Skeletal muscle satellite cell (primary cell): ENCODE data around the gene PLA2G2A.
"Not testable (repeated sequence)": the region's sequence is repeated elsewhere in the genome, so short reads cannot be mapped to it uniquely, and the experiment has no call there.

Source experiments
- H3K27me3 ChIP-seq: 2 replicates; pipeline ENCODE4 v1.7.0; 2013; ENCODE audit warnings: low read length; ENCODE audit not compliant: control insufficient read depth, insufficient read depth
- H3K36me3 ChIP-seq: 2 replicates; pipeline ENCODE4 v1.7.0; 2013; ENCODE audit warnings: mild to moderate bottlenecking, control low read depth, low read length; ENCODE audit not compliant: insufficient read depth
- H3K4me1 ChIP-seq: 2 replicates; pipeline ENCODE4 v1.7.0; 2013; ENCODE audit warnings: low read length; ENCODE audit not compliant: control insufficient read depth, insufficient read depth
- H3K4me2 ChIP-seq: 2 replicates; pipeline ENCODE4 v1.7.0; 2013; ENCODE audit warnings: mild to moderate bottlenecking, low read length
- H3K4me3 ChIP-seq: 2 replicates; pipeline ENCODE4 v1.7.0; 2013; ENCODE audit warnings: low read length
- H3K9ac ChIP-seq: 2 replicates; pipeline ENCODE4 v1.7.0; 2013; ENCODE audit warnings: mild to moderate bottlenecking, low read depth, low read length, moderate library complexity
- H3K9me3 ChIP-seq: replicated peaks from 2 replicates; pipeline ENCODE4 v1.7.0; 2013; ENCODE audit warnings: mild to moderate bottlenecking, control low read depth, low read length

Gene PLA2G2A

DNA sequence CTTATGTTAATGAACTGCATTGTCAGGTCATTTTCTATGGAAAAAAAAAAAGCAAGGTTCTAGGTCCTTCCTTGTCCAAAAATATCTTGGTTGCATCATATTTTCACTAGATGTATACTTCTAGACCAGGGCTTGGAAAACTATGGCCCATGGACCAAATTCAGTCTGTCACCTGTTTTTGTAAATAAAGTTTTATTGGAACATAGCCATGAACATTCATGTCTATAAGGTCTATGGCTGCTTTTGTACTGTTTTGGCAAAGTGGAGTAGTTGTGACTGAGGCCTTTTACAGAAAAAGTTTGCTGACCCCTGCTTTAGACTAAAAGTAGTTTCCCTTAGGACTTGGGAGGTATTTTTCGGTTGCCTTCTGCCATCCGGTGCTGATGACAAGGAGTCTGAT, 36.8 kb downstream of the PLA2G2A start:
- peaks cover 14% of the 10 kb centered on the region for H3K27me3 ChIP-seq
- H3K36me3 ChIP-seq = no peaks in the 10 kb centered on the region
- H3K4me1 ChIP-seq = no peaks in the 10 kb centered on the region
- H3K9me3 ChIP-seq = no peaks in the 10 kb centered on the region
- no peak overlapping the region for H3K9ac ChIP-seq
- no peak overlapping the region for H3K4me3 ChIP-seq
- H3K4me2 ChIP-seq = no peak overlapping the region

DNA sequence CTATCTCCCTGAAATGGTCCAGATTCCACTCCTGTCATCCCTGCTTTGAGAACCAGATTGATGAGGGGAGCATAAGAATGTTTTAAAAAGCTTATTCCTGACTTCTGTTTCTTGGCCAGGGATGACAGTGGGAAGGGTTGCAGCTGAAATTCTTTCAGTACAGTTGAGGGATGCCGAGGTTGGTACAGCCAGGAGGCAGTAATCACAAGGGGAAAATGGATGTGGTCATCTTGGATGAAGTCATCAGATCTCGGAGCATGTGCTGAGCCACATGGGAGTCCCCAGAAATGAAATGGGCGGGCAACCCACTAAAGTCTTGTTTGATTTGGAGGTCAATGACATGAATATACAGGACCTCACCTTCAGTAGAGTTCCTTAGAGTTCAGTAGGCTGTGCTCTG, 37.3 kb downstream of the PLA2G2A start:
- H3K27me3 ChIP-seq = peaks cover 14% of the 10 kb centered on the region
- no peak overlapping the region for H3K4me2 ChIP-seq
- H3K9me3 ChIP-seq = no peaks in the 10 kb centered on the region

DNA sequence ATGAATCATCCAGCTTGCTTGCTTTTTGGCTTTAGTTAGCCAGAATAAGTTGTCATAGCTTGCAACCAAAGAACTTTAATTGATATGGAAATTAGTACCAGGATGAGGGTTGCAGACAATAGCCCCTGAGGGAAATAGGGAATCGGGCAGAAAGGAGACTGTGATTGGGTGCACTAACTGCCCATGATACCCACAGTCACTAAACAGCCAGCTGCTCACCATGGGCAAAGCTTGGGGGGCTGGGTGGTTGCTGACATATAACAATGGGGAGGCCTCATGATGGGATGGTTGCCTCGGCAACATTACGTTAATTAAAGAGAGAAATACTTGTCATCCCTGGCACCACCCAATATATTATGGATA, 38.2 kb downstream of the PLA2G2A start:
- peaks cover 10% of the 10 kb centered on the region for H3K27me3 ChIP-seq
- no peak overlapping the region for H3K4me2 ChIP-seq
- no peak overlapping the region for H3K4me3 ChIP-seq
- no peaks in the 10 kb centered on the region for H3K4me1 ChIP-seq
- no peaks in the 10 kb centered on the region for H3K9me3 ChIP-seq
- H3K9ac ChIP-seq = no peak overlapping the region
- H3K36me3 ChIP-seq = no peaks in the 10 kb centered on the region

More for the DNA sequence above, 37.3 kb downstream of the PLA2G2A start:
- H3K4me3 ChIP-seq = no peak overlapping the region
- H3K9ac ChIP-seq = no peak overlapping the region
- no peaks in the 10 kb centered on the region for H3K36me3 ChIP-seq
- no peaks in the 10 kb centered on the region for H3K4me1 ChIP-seq

DNA sequence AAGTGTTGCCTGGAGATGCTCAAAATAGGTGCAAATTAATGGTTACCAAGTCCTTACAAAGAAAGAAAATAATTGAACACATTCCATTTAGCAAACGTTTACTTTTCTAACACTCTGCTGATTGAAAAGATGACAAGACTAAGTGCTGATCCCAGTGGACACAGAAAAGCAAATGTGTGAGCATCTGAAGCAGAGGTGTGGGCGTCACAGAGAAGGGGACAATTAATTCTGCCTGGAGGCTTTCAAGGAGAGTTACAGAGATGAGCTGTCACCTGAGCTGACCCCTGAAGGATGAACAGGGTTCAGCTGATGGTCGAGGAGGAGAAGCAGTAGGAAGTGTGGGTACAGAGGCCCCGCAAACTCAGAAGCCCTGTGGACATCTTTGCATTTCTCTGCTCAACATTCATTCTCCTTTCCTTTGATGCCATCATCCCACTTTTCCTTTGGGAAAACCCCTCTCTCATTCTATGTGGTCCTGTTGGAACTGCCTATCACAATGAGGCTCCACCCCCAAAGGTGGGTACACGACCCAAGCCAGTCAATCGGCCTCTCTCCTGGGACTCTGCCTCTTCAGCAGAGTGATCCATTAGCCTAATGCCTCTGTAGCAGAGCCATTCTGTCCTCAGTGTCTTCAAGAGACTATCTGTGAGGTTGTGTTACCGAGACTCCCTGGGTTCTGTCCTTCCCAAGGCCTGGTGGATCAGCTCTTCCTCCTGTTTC, 38.8 kb downstream of the PLA2G2A start:
- Histone ChIP-seq H3K9ac (no peak overlapping the region), H3K4me3 (no peak overlapping the region), H3K36me3 (no peaks in the 10 kb centered on the region), H3K4me2 (no peak overlapping the region), H3K4me1 (no peaks in the 10 kb centered on the region), H3K27me3 (peaks cover 7% of the 10 kb centered on the region), H3K9me3 (no peaks in the 10 kb centered on the region)

DNA sequence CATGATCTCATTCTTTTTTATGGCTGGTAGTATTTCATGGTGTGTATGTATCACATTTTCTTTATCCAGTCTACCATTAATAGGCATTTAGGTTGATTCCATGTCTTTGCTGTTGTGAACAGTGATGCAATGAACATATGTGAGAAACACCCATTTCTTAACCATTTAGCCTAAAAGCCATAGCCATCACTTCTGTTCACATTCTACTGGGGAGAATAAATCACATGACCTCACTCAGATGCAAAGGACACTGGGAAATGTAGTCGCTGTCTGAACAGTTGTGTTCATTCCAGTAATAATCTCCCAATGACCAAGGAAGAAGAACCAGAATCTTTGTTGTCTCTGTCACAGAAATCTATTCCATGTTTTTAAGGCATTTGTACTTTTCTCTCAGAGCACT, 40.9 kb downstream of the PLA2G2A start:
- H3K4me1 ChIP-seq = no peaks in the 10 kb centered on the region

DNA sequence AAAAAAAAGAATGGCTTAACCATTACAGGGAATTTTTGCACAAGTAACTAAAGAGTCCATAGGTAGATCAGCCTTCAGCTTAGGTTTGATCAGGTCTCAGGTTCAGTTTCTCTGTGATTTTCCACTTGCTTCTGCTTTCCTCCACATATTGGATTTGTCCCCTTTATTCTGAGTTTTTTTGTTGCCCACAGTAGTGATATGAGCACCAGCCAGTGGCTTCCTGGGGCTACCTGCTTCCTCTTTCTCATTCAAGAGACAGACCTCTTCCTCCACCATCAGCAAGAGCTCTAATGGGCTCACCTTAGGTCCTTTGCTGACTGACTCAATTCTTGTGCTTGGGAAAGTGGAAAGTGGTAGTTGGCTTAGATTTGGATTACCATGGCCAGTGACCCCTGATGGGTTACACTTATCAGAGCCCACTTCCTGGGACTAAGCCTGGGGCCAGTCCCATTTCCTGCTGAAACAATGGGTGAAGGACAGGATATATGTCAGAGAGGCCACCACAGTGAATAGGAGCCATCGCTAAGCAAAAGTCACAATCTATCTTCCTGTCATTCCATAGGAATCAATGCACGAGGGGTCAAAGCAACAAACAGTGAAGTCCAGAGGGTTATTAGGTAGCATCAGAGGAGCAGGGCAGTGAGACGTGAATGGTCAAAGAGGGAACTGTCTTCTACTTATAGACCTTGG, 43.2 kb downstream of the PLA2G2A start:
- Histone ChIP-seq H3K4me1 (no peaks in the 10 kb centered on the region), H3K4me3 (no peak overlapping the region), H3K9ac (no peak overlapping the region), H3K4me2 (no peak overlapping the region), H3K9me3 (peaks cover 8% of the 10 kb centered on the region), H3K36me3 (no peaks in the 10 kb centered on the region), H3K27me3 (no peaks in the 10 kb centered on the region)

More for the DNA sequence above, 40.9 kb downstream of the PLA2G2A start:
- H3K9me3 ChIP-seq = no peaks in the 10 kb centered on the region
- H3K4me2 ChIP-seq = no peak overlapping the region
- H3K9ac ChIP-seq = no peak overlapping the region
- H3K27me3 ChIP-seq = peaks cover 4% of the 10 kb centered on the region
- no peaks in the 10 kb centered on the region for H3K36me3 ChIP-seq
- no peak overlapping the region for H3K4me3 ChIP-seq

DNA sequence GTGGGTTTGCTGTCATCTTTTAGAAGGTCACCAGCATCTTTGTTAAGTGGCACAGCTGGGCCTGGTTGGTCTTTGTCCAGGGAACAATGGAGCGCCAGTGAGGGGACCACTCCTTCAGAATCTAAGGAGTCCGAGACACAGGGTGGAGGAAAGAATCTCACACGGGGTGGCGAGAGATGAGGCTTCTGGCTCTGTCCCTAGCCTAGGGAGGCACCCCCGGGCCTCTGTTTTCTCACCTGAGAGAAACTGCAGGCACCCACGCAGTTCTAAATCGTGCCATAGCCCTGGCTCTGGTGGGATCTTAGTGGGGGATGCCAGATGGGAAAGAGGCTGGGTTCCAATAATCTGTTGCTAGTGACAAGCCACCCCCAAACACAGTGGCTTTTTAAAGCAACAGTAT, 45.1 kb downstream of the PLA2G2A start:
- no peaks in the 10 kb centered on the region for H3K4me1 ChIP-seq
- no peaks in the 10 kb centered on the region for H3K27me3 ChIP-seq
- H3K9me3 ChIP-seq = peaks cover 8% of the 10 kb centered on the region
- no peak overlapping the region for H3K9ac ChIP-seq
- H3K4me3 ChIP-seq = no peak overlapping the region
- no peak overlapping the region for H3K4me2 ChIP-seq
- H3K36me3 ChIP-seq = no peaks in the 10 kb centered on the region

DNA sequence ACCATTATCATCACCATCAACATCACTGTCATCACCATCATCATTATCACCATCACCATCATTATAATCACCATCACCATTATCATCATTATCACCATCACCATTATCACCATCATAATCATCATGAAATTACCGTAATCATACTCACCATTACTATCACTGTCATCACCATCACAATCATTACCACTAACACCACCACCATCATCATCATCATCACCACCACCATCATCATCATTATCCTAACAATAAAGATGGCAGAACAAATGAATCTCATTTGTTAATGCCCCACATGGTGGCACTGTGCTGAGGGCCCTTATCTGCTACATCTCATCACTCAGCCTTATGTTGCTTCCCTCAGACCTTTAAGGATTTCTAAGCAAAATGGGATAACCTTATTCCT, 46.6 kb downstream of the PLA2G2A start:
- Histone ChIP-seq H3K4me1 (no peaks in the 10 kb centered on the region), H3K27me3 (no peaks in the 10 kb centered on the region), H3K4me3 (no peak overlapping the region), H3K36me3 (no peaks in the 10 kb centered on the region), H3K9me3 (peaks cover 8% of the 10 kb centered on the region), H3K9ac (no peak overlapping the region), H3K4me2 (no peak overlapping the region)

DNA sequence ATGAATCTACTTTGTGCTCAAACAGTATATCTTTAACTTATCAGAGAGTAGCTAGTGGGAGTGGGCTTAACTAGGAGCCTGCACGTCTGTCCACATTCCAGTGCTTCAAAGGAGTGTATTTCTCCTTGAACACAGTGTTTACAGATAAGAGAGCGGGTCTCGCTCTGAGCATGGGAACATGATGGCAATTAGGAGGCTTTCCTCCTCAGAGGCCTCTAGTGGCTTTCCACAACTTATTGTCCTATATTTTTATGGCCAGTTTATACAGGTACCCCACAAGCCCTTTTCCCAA, 52.3 kb downstream of the PLA2G2A start:
- not testable (repeated sequence) for H3K9ac ChIP-seq, H3K4me2 ChIP-seq, H3K4me3 ChIP-seq, H3K36me3 ChIP-seq, H3K4me1 ChIP-seq, H3K9me3 ChIP-seq
- peaks cover 16% of the 10 kb centered on the region for H3K27me3 ChIP-seq

DNA sequence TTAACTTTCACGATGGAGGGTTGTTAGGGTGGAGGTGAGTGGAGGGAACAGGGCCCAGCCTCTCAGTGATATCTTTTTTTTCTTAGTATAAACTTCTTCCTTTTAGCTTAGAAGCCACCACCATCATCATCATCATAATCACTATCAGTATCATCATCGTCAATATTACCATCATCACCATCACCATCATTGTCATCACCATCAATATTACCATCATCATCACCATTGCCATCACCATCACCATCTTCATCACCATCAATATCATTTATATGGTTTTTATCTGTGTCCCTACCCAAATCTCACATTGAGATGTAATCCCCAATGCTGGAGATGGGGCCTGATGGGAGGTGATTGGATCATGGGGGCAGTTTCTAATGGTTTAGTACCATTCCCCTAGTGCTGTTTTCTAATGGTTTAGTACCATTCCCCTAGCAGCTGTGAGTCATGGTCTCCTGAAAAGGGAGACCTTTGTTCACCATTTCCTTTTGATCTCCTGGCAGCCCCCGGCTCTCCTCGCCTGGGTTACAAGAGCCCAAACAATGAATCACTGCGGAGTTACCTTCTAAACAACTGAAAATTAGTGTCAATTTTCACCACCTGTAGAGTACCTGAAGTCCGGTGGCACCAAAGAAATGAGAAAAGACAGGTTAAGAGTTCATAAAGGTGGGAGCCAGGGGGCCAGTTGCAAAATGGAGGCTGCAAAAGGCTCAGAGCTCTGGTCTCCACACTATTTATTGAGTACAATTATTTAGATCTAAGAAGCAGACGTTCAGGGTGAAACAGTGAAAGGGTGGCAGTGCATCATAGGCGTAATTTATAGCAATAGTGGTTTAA, 52.9 kb downstream of the PLA2G2A start:
- H3K27me3 ChIP-seq = peaks cover 21% of the 10 kb centered on the region
- H3K4me3 ChIP-seq = no peak overlapping the region
- H3K4me1 ChIP-seq = no peaks in the 10 kb centered on the region
- H3K4me2 ChIP-seq = no peak overlapping the region
- peaks cover 2% of the 10 kb centered on the region for H3K9me3 ChIP-seq
- no peak overlapping the region for H3K9ac ChIP-seq
- H3K36me3 ChIP-seq = no peaks in the 10 kb centered on the region
